WTC11 (cell line): Measurements from ENCODE around the gene MYBPHL. TPM values are rescaled to one million over a fixed set of nuclear protein-coding genes. Genes with fewer than 3 reads are reported as not detected.

Experiments
- ATAC-seq: fragments of 200-7000 bp; cut with Tn5 transposase; 2 replicates; pipeline ENCODE4 v1.10.0; 2021; ENCODE audit warnings: mild to moderate bottlenecking, moderate library complexity
- CTCF ChIA-PET: fragments of 300-600 bp; sonication (Branson Sonifier 250); formaldehyde crosslinking; loops from one replicate; lab custom pipeline; 2021; ENCODE audit warnings: antibody characterized with exemption; lab: Charles Lee
- POLR2A ChIA-PET: fragments of 350-600 bp; sonication (Branson Sonifier 250); formaldehyde crosslinking; loops from one replicate; lab custom pipeline; 2021; ENCODE audit warnings: antibody characterized with exemption; lab: Charles Lee
- DNase-seq: peaks from one replicate; pipeline ENCODE4 v3.0.0; 2021; ENCODE audit warnings: low spot score
- H3K27ac Mint-ChIP-seq: 2 replicates; pipeline ENCODE4 v1.8.0; 2021; ENCODE audit warnings: mixed read lengths
- H3K27me3 Mint-ChIP-seq: 2 replicates; pipeline ENCODE4 v1.8.0; 2021; ENCODE audit warnings: low read depth, mild to moderate bottlenecking, moderate library complexity, mixed read lengths
- H3K36me3 Mint-ChIP-seq: 2 replicates; pipeline ENCODE4 v1.8.0; 2021; ENCODE audit warnings: mixed read lengths
- H3K4me1 Mint-ChIP-seq: 2 replicates; pipeline ENCODE4 v1.8.0; 2022; ENCODE audit warnings: mixed read lengths
- H3K4me3 Mint-ChIP-seq: 2 replicates; pipeline ENCODE4 v1.8.0; 2021; ENCODE audit warnings: mild to moderate bottlenecking, moderate library complexity, mixed read lengths
- H3K9me3 Mint-ChIP-seq: 2 replicates; pipeline ENCODE4 v1.8.0; 2021; ENCODE audit warnings: mixed read lengths
- CBFB ChIP-seq: sonication (generic); formaldehyde crosslinking; IDR thresholded peaks from 2 replicates; pipeline ENCODE4 v1.8.1; 2022; ENCODE audit warnings: mild to moderate bottlenecking, low read depth, missing genetic modification reagents
- EMX1 ChIP-seq: fragments of 250-450 bp; sonication (Bioruptor Pico); IDR thresholded peaks from 2 replicates; pipeline ENCODE4 v1.8.0; 2021; ENCODE audit warnings: mild to moderate bottlenecking
- GABPB1 ChIP-seq: sonication (generic); formaldehyde crosslinking; IDR thresholded peaks from 2 replicates; pipeline ENCODE4 v1.8.1; 2023; ENCODE audit warnings: mild to moderate bottlenecking, missing genetic modification reagents
- GTF2I ChIP-seq: fragments of 250-450 bp; sonication (Bioruptor Pico); conservative IDR thresholded peaks from 2 replicates; pipeline ENCODE4 v1.4.0; 2021; ENCODE audit warnings: mild to moderate bottlenecking
- MYBL2 ChIP-seq: sonication (generic); formaldehyde crosslinking; IDR thresholded peaks from 2 replicates; pipeline ENCODE4 v1.8.1; 2023; ENCODE audit warnings: mild to moderate bottlenecking, moderate library complexity, missing genetic modification reagents
- PRRX2 ChIP-seq: fragments of 250-450 bp; sonication (Bioruptor Pico); IDR thresholded peaks from 2 replicates; pipeline ENCODE4 v1.8.0; 2021; ENCODE audit warnings: mild to moderate bottlenecking
- TCF7 ChIP-seq: sonication (generic); formaldehyde crosslinking; IDR thresholded peaks from 2 replicates; pipeline ENCODE4 v1.8.0; 2022; ENCODE audit warnings: mild to moderate bottlenecking, low read depth, missing genetic modification reagents, moderate library complexity
- TEAD4 ChIP-seq: sonication (generic); formaldehyde crosslinking; IDR thresholded peaks from 2 replicates; pipeline ENCODE4 v1.8.0; 2022; ENCODE audit warnings: mild to moderate bottlenecking, missing genetic modification reagents
- TP53 ChIP-seq: sonication (generic); formaldehyde crosslinking; IDR thresholded peaks from 2 replicates; pipeline ENCODE4 v1.8.1; 2023; ENCODE audit warnings: mild to moderate bottlenecking, missing genetic modification reagents
- ZNF138 ChIP-seq: sonication (generic); formaldehyde crosslinking; conservative IDR thresholded peaks from 2 replicates; pipeline ENCODE4 v1.8.1; 2022; ENCODE audit warnings: mild to moderate bottlenecking, moderate library complexity, missing genetic modification reagents
- ZNF317 ChIP-seq: sonication (generic); formaldehyde crosslinking; IDR thresholded peaks from 2 replicates; pipeline ENCODE4 v1.8.1; 2023; ENCODE audit warnings: low read depth, mild to moderate bottlenecking, moderate library complexity, missing genetic modification reagents, borderline replicate concordance
- ZNF423 ChIP-seq: fragments of 250-450 bp; sonication (Bioruptor Pico); IDR thresholded peaks from 2 replicates; pipeline ENCODE4 v2.1.2; 2022; ENCODE audit warnings: mild to moderate bottlenecking, moderate library complexity
- total RNA-seq: library from RNA; stranded (reverse); gene quantifications from 3 replicates; pipeline ENCODE4 v1.2.3, GENCODE V29; 2021
- TF ChIP-seq, protein P1 (sequence below): sonication (generic); formaldehyde crosslinking; IDR thresholded peaks from 2 replicates; pipeline ENCODE4 v1.8.1; 2022; ENCODE audit warnings: low read depth, missing genetic modification reagents, borderline replicate concordance
- TF ChIP-seq, protein P2 (sequence below): sonication (generic); formaldehyde crosslinking; IDR thresholded peaks from 2 replicates; pipeline ENCODE4 v1.8.1; 2023; ENCODE audit warnings: mild to moderate bottlenecking, moderate library complexity, missing genetic modification reagents
- TF ChIP-seq, protein P3 (sequence below): sonication (generic); formaldehyde crosslinking; IDR thresholded peaks from 2 replicates; pipeline ENCODE4 v1.8.0; 2022; ENCODE audit warnings: missing genetic modification reagents
- TF ChIP-seq, protein P4 (sequence below): sonication (generic); formaldehyde crosslinking; IDR thresholded peaks from 2 replicates; pipeline ENCODE4 v1.8.1; 2023; ENCODE audit warnings: mild to moderate bottlenecking, missing genetic modification reagents, moderate library complexity
- TF ChIP-seq, protein P5 (sequence below): fragments of 250-450 bp; sonication (Bioruptor Pico); IDR thresholded peaks from 2 replicates; pipeline ENCODE4 v2.1.2; 2022; ENCODE audit warnings: mild to moderate bottlenecking, moderate library complexity
- TF ChIP-seq, protein P6 (sequence below): sonication (generic); formaldehyde crosslinking; IDR thresholded peaks from 2 replicates; pipeline ENCODE4 v1.8.0; 2022; ENCODE audit warnings: mild to moderate bottlenecking, missing genetic modification reagents

The MYBPHL gene
- total RNA-seq, 1 experiment from 2014 or later: 1.2 TPM

DNA sequence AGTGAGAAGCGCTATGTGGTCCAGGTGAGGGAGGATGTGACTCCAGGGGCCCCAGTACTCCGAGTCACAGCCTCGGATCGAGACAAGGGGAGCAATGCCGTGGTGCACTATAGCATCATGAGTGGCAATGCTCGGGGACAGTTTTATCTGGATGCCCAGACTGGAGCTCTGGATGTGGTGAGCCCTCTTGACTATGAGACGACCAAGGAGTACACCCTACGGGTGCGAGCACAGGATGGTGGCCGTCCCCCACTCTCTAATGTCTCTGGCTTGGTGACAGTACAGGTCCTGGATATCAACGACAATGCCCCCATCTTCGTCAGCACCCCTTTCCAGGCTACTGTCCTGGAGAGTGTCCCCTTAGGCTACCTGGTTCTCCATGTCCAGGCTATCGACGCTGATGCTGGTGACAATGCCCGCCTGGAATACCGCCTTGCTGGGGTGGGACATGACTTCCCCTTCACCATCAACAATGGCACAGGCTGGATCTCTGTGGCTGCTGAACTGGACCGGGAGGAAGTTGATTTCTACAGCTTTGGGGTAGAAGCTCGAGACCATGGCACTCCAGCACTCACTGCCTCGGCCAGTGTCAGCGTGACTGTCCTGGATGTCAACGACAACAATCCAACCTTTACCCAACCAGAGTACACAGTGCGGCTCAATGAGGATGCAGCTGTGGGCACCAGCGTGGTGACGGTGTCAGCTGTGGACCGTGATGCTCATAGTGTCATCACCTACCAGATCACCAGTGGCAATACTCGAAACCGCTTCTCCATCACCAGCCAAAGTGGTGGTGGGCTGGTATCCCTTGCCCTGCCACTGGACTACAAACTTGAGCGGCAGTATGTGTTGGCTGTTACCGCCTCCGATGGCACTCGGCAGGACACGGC lies 55.3 kb downstream of the MYBPHL start:
- peaks cover 43% of the 10 kb centered on the region for H3K4me1 Mint-ChIP-seq
- H3K4me3 Mint-ChIP-seq: no peak overlapping the region
- peaks cover 17% of the 10 kb centered on the region for H3K36me3 Mint-ChIP-seq
- peaks cover 34% of the 10 kb centered on the region for H3K27me3 Mint-ChIP-seq
- TF ChIP-seq GABPB1 (CRISPR knock-in tag): no peak
- no peak for TF ChIP-seq TEAD4 (CRISPR knock-in tag)
- no peak for TF ChIP-seq ZNF138 (CRISPR knock-in tag)
- no peak for TF ChIP-seq TCF7 (CRISPR knock-in tag)
- TF ChIP-seq, protein P1, sequence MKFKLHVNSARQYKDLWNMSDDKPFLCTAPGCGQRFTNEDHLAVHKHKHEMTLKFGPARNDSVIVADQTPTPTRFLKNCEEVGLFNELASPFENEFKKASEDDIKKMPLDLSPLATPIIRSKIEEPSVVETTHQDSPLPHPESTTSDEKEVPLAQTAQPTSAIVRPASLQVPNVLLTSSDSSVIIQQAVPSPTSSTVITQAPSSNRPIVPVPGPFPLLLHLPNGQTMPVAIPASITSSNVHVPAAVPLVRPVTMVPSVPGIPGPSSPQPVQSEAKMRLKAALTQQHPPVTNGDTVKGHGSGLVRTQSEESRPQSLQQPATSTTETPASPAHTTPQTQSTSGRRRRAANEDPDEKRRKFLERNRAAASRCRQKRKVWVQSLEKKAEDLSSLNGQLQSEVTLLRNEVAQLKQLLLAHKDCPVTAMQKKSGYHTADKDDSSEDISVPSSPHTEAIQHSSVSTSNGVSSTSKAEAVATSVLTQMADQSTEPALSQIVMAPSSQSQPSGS (CRISPR knock-in tag): no peak
- no peak for TF ChIP-seq TP53 (CRISPR knock-in tag)
- TF ChIP-seq EMX1 (CRISPR knock-in tag): no peak
- TF ChIP-seq ZNF317 (CRISPR knock-in tag): no peak
- TF ChIP-seq, protein P2, sequence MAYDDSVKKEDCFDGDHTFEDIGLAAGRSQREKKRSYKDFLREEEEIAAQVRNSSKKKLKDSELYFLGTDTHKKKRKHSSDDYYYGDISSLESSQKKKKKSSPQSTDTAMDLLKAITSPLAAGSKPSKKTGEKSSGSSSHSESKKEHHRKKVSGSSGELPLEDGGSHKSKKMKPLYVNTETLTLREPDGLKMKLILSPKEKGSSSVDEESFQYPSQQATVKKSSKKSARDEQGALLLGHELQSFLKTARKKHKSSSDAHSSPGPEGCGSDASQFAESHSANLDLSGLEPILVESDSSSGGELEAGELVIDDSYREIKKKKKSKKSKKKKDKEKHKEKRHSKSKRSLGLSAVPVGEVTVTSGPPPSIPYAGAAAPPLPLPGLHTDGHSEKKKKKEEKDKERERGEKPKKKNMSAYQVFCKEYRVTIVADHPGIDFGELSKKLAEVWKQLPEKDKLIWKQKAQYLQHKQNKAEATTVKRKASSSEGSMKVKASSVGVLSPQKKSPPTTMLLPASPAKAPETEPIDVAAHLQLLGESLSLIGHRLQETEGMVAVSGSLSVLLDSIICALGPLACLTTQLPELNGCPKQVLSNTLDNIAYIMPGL (CRISPR knock-in tag): no peak
- TF ChIP-seq, protein P3, sequence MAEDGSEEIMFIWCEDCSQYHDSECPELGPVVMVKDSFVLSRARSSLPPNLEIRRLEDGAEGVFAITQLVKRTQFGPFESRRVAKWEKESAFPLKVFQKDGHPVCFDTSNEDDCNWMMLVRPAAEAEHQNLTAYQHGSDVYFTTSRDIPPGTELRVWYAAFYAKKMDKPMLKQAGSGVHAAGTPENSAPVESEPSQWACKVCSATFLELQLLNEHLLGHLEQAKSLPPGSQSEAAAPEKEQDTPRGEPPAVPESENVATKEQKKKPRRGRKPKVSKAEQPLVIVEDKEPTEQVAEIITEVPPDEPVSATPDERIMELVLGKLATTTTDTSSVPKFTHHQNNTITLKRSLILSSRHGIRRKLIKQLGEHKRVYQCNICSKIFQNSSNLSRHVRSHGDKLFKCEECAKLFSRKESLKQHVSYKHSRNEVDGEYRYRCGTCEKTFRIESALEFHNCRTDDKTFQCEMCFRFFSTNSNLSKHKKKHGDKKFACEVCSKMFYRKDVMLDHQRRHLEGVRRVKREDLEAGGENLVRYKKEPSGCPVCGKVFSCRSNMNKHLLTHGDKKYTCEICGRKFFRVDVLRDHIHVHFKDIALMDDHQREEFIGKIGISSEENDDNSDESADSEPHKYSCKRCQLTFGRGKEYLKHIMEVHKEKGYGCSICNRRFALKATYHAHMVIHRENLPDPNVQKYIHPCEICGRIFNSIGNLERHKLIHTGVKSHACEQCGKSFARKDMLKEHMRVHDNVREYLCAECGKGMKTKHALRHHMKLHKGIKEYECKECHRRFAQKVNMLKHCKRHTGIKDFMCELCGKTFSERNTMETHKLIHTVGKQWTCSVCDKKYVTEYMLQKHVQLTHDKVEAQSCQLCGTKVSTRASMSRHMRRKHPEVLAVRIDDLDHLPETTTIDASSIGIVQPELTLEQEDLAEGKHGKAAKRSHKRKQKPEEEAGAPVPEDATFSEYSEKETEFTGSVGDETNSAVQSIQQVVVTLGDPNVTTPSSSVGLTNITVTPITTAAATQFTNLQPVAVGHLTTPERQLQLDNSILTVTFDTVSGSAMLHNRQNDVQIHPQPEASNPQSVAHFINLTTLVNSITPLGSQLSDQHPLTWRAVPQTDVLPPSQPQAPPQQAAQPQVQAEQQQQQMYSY (CRISPR knock-in tag): no peak
- TF ChIP-seq, protein P4, sequence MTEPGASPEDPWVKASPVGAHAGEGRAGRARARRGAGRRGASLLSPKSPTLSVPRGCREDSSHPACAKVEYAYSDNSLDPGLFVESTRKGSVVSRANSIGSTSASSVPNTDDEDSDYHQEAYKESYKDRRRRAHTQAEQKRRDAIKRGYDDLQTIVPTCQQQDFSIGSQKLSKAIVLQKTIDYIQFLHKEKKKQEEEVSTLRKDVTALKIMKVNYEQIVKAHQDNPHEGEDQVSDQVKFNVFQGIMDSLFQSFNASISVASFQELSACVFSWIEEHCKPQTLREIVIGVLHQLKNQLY (CRISPR knock-in tag): no peak
- no peak for TF ChIP-seq PRRX2 (CRISPR knock-in tag)
- TF ChIP-seq, protein P5, sequence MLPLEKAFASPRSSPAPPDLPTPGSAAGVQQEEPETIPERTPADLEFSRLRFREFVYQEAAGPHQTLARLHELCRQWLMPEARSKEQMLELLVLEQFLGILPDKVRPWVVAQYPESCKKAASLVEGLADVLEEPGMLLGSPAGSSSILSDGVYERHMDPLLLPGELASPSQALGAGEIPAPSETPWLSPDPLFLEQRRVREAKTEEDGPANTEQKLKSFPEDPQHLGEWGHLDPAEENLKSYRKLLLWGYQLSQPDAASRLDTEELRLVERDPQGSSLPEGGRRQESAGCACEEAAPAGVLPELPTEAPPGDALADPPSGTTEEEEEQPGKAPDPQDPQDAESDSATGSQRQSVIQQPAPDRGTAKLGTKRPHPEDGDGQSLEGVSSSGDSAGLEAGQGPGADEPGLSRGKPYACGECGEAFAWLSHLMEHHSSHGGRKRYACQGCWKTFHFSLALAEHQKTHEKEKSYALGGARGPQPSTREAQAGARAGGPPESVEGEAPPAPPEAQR: no peak
- no peak for TF ChIP-seq GTF2I (CRISPR knock-in tag)
- no peak for TF ChIP-seq CBFB (CRISPR knock-in tag)
- no peak for TF ChIP-seq MYBL2 (CRISPR knock-in tag)
- no peak for TF ChIP-seq ZNF423 (CRISPR knock-in tag)
- TF ChIP-seq, protein P6, sequence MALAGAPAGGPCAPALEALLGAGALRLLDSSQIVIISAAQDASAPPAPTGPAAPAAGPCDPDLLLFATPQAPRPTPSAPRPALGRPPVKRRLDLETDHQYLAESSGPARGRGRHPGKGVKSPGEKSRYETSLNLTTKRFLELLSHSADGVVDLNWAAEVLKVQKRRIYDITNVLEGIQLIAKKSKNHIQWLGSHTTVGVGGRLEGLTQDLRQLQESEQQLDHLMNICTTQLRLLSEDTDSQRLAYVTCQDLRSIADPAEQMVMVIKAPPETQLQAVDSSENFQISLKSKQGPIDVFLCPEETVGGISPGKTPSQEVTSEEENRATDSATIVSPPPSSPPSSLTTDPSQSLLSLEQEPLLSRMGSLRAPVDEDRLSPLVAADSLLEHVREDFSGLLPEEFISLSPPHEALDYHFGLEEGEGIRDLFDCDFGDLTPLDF: no peak
- CTCF ChIA-PET: interaction anchor here (1.0 to 6.0 kb wide), 3 partner anchors 8 to 50 kb away, joined by 3 to 81 read pairs (median 46); no protein-coding TSS in a partner anchor
- DNase-seq: no peak
- no peak for ATAC-seq
- H3K27ac Mint-ChIP-seq: no peak overlapping the region
- POLR2A ChIA-PET: no interaction called here
- H3K9me3 Mint-ChIP-seq: peaks cover 8% of the 10 kb centered on the region; the same call in 1 of the 2 replicates
